GM23338 (cell line): ENCODE measurements around the gene HIVEP1. TPM values are rescaled to one million over a fixed set of nuclear protein-coding genes. Genes with fewer than 3 reads are reported as not detected.

Experiments
- ATAC-seq: fragments of 200-7000 bp; cut with Tn5 transposase; 3 replicates; pipeline ENCODE4 v1.9.1; 2020
- DNase-seq: peaks from one replicate; pipeline ENCODE4 v3.0.0-alpha.2; 2015; ENCODE audit warnings: low spot score
- H2AFZ ChIP-seq: fragments of 200-600 bp; sonication (generic); 2 replicates; pipeline ENCODE4 v1.8.0; 2016; ENCODE audit warnings: antibody characterized with exemption, mild to moderate bottlenecking, moderate library complexity
- H3F3A ChIP-seq: fragments of 200-600 bp; sonication (generic); replicated peaks from 2 replicates; pipeline ENCODE4 v1.8.0; 2017; ENCODE audit warnings: antibody characterized with exemption, mixed run types, low read depth
- H3K27ac ChIP-seq: fragments of 200-600 bp; sonication (generic); 2 replicates; pipeline ENCODE4 v1.6.1; 2016; ENCODE audit warnings: low read depth
- H3K27me3 ChIP-seq: fragments of 200-600 bp; sonication (generic); 2 replicates; pipeline ENCODE4 v1.8.0; 2016; ENCODE audit warnings: mild to moderate bottlenecking, mixed run types, moderate library complexity; ENCODE audit not compliant: insufficient read depth
- H3K36me3 ChIP-seq: fragments of 200-600 bp; sonication (generic); 2 replicates; pipeline ENCODE4 v1.8.0; 2016; ENCODE audit warnings: mild to moderate bottlenecking; ENCODE audit not compliant: insufficient read depth
- H3K4me1 ChIP-seq: fragments of 200-600 bp; sonication (generic); 2 replicates; pipeline ENCODE4 v1.8.0; 2016; ENCODE audit warnings: mild to moderate bottlenecking, moderate library complexity; ENCODE audit not compliant: insufficient read depth
- H3K4me2 ChIP-seq: fragments of 200-600 bp; sonication (generic); 2 replicates; pipeline ENCODE4 v1.7.1; 2017; ENCODE audit warnings: mixed run types
- H3K4me3 ChIP-seq: fragments of 200-600 bp; sonication (generic); 2 replicates; pipeline ENCODE4 v1.6.1; 2016; ENCODE audit warnings: mixed run types
- H3K79me2 ChIP-seq: fragments of 200-600 bp; sonication (generic); replicated peaks from 2 replicates; pipeline ENCODE4 v1.8.0; 2017; ENCODE audit warnings: mild to moderate bottlenecking; ENCODE audit not compliant: insufficient read depth
- H3K9me2 ChIP-seq: fragments of 200-600 bp; sonication (generic); 2 replicates; pipeline ENCODE4 v1.8.0; 2017; ENCODE audit not compliant: insufficient read depth
- H4K20me1 ChIP-seq: fragments of 200-600 bp; sonication (generic); replicated peaks from 2 replicates; pipeline ENCODE4 v1.8.0; 2017; ENCODE audit warnings: mild to moderate bottlenecking; ENCODE audit not compliant: insufficient read depth
- H3K27ac Mint-ChIP-seq: 2 replicates; pipeline ENCODE4 v1.8.0; 2020; ENCODE audit warnings: inconsistent platforms, mild to moderate bottlenecking, moderate library complexity, mixed read lengths
- H3K27me3 Mint-ChIP-seq: 3 replicates; pipeline ENCODE4 v1.8.0; 2022; ENCODE audit warnings: low read depth, mild to moderate bottlenecking, moderate library complexity, mixed read lengths, inconsistent platforms; ENCODE audit not compliant: insufficient read depth, poor library complexity
- H3K36me3 Mint-ChIP-seq: 3 replicates; pipeline ENCODE4 v1.8.0; 2021; ENCODE audit warnings: low read depth, mild to moderate bottlenecking, inconsistent platforms, moderate library complexity, mixed read lengths
- H3K4me1 Mint-ChIP-seq: 3 replicates; pipeline ENCODE4 v1.8.0; 2020; ENCODE audit warnings: mild to moderate bottlenecking, inconsistent platforms, mixed read lengths
- H3K4me3 Mint-ChIP-seq: 3 replicates; pipeline ENCODE4 v1.8.0; 2021; ENCODE audit warnings: moderate library complexity, mild to moderate bottlenecking, inconsistent platforms, mixed read lengths
- H3K9me3 Mint-ChIP-seq: 3 replicates; pipeline ENCODE4 v1.8.0; 2020; ENCODE audit warnings: moderate library complexity, mild to moderate bottlenecking, inconsistent platforms, mixed read lengths
- CTCF ChIP-seq, 2 experiments: fragments of 200-600 bp in 1 of 2; sonication (generic) in 1 of 2; conservative IDR thresholded peaks; 2 replicates each; pipeline versions ENCODE4 v1.5.1 to v1.6.1; 2016 to 2017; ENCODE audit warnings: antibody characterized with exemption in 2 of 2, low read depth in 2 of 2, mild to moderate bottlenecking in 2 of 2, moderate library complexity in 1 of 2
- ETS1 ChIP-seq: IDR thresholded peaks from 2 replicates; pipeline ENCODE4 v1.6.1; 2016; ENCODE audit warnings: antibody characterized with exemption
- NANOG ChIP-seq: IDR thresholded peaks from 2 replicates; pipeline ENCODE4 v1.6.1; 2016; ENCODE audit warnings: antibody characterized with exemption, borderline replicate concordance
- POLR2AphosphoS5 ChIP-seq: IDR thresholded peaks from 2 replicates; pipeline ENCODE4 v1.6.1; 2016; ENCODE audit warnings: antibody characterized with exemption, low read depth
- STAT1 ChIP-seq: IDR thresholded peaks from one replicate; pipeline ENCODE4 v1.6.1; 2016; ENCODE audit warnings: antibody characterized with exemption; ENCODE audit not compliant: unreplicated experiment
- ZNF114 ChIP-seq: fragments of 250-450 bp; sonication (Bioruptor Pico); IDR thresholded peaks from 2 replicates; pipeline ENCODE4 v1.5.0; 2020; ENCODE audit warnings: mild to moderate bottlenecking, moderate library complexity
- ZNF462 ChIP-seq: fragments of 250-450 bp; sonication (Bioruptor Pico); IDR thresholded peaks from 2 replicates; pipeline ENCODE4 v1.5.0; 2020; ENCODE audit warnings: mild to moderate bottlenecking, moderate library complexity
- polyA plus RNA-seq: library from polyadenylated mRNA; unstranded; fragments of >200 nt; fragmentation: Nextera tagmentation; extraction: Ambion mirVana; gene quantifications from 2 replicates; pipeline ENCODE4 v1.2.1, GENCODE V29; 2016
- total RNA-seq: library from RNA; depleted of rRNA; stranded (reverse); fragments of >200 nt; shearing (Covaris generic); gene quantifications from 2 replicates; pipeline ENCODE4 v1.2.3, GENCODE V29; 2014

The HIVEP1 gene
- total and polyA plus RNA-seq, 2 experiments from 2014 or later, result 10.1 to 21.7 TPM

- H3K36me3 ChIP-seq, result peaks cover 8% of the 10 kb centered on the region
- H2AFZ ChIP-seq, result no peak overlapping the region
- no peaks in the 10 kb centered on the region for H3F3A ChIP-seq
- H4K20me1 ChIP-seq, result no peaks in the 10 kb centered on the region; the same call in none of the 2 replicates
- H3K4me3 ChIP-seq, result no peak overlapping the region
- H3K27me3 ChIP-seq, result no peaks in the 10 kb centered on the region
- H3K4me1 ChIP-seq, result peaks cover 4% of the 10 kb centered on the region; the same call in 1 of the 2 replicates
- H3K9me2 ChIP-seq, result no peaks in the 10 kb centered on the region
- Mint-ChIP-seq H3K27me3 (peaks cover 3% of the 10 kb centered on the region), H3K9me3 (peaks cover 5% of the 10 kb centered on the region; the same call in 2 of the 3 replicates), H3K36me3 (peaks cover 72% of the 10 kb centered on the region), H3K27ac (peak overlapping the region; percentile 68; the same call in 1 of the 2 replicates), H3K4me1 (peaks cover 27% of the 10 kb centered on the region; the same call in 2 of the 3 replicates), H3K4me3 (no peak overlapping the region)
- H3K79me2 ChIP-seq, result peaks cover 90% of the 10 kb centered on the region
- no peak overlapping the region for H3K4me2 ChIP-seq
- TF ChIP-seq STAT1, result no peak
- TF ChIP-seq NANOG, result no peak
- TF ChIP-seq ZNF114 (CRISPR knock-in tag), result no peak
- TF ChIP-seq ETS1, result no peak
- TF ChIP-seq ZNF462 (CRISPR knock-in tag), result no peak
- no peak for TF ChIP-seq CTCF (conservative IDR thresholded peaks at IDR 0.05; ENCODE audit: low read depth in 2 of 2)
- no peak for TF ChIP-seq POLR2AphosphoS5
- no peak for DNase-seq
- no peak for ATAC-seq
- H3K27ac ChIP-seq, result no peak overlapping the region
Measured at GRCh38 chr6:12020187-12020791, 8.2 kb downstream of the HIVEP1 start.
